GM12878 (cell line): ENCODE measurements around the gene KIAA1671. TPM values are rescaled to one million over a fixed set of nuclear protein-coding genes. Genes with fewer than 3 reads are reported as not detected.

Source experiments
- ATAC-seq: fragments of 200-7000 bp; cut with Tn5 transposase; 3 replicates; pipeline ENCODE4 v1.9.1; 2020; ENCODE audit warnings: mild to moderate bottlenecking, moderate library complexity
- BruUV-seq: library from RNA; stranded (reverse); fragments of 400-500 nt; replicated peaks from 2 replicates; lab custom pipeline; 2021; lab: Mats Ljungman, UMichigan
- CTCF ChIA-PET: fragments of 300-600 bp; sonication (Branson Sonifier 250); formaldehyde crosslinking; extraction: SDS; loops from one replicate; lab custom pipeline; 2021; ENCODE audit warnings: inconsistent platforms; lab: Yijun Ruan, JAX
- POLR2A ChIA-PET: fragments of 350-600 bp; formaldehyde crosslinking; extraction: SDS; loops from one replicate; lab custom pipeline; 2021; ENCODE audit warnings: inconsistent platforms; lab: Charles Lee
- RAD21 ChIA-PET: fragments of 300-600 bp; sonication (Branson Sonifier 250); formaldehyde crosslinking; loops from one replicate; lab custom pipeline; 2023; ENCODE audit warnings: antibody characterized with exemption; ENCODE audit not compliant: unreplicated experiment; lab: Charles Lee
- SMC1A ChIA-PET: fragments of 300-600 bp; sonication (Branson Sonifier 250); formaldehyde crosslinking; loops from one replicate; lab custom pipeline; 2023; ENCODE audit not compliant: unreplicated experiment, uncharacterized antibody; lab: Charles Lee
- DNase-seq: peaks from one replicate; pipeline ENCODE4 v3.0.0-alpha.2; 2011; ENCODE audit warnings: low read depth, low spot score
- FAIRE-seq: peaks from 3 replicates; lab custom pipeline; 2011; peaks lifted over from hg19 to GRCh38; lab: Jason Lieb, UNC
- H2AFZ ChIP-seq: 2 replicates; pipeline ENCODE4 v1.6.0; 2011; ENCODE audit warnings: low read depth, low read length, control low read depth; ENCODE audit not compliant: control insufficient read depth
- H3K27ac ChIP-seq: 2 replicates; pipeline ENCODE4 v1.5.1; 2011; ENCODE audit warnings: control low read depth; ENCODE audit not compliant: control insufficient read depth, insufficient read depth
- H3K27me3 ChIP-seq, 2 experiments: replicated peaks in 1 of 2; 2 replicates each; pipeline versions ENCODE4 v1.6.0 to v1.6.1; 2011; ENCODE audit warnings: low read length in 1 of 2; ENCODE audit not compliant: control insufficient read depth in 2 of 2, insufficient read depth in 2 of 2
- H3K36me3 ChIP-seq, 2 experiments: 2 replicates each; pipeline ENCODE4 v1.5.1; 2011; ENCODE audit warnings: low read length in 1 of 2; ENCODE audit not compliant: control insufficient read depth in 2 of 2, insufficient read depth in 2 of 2
- H3K4me1 ChIP-seq: 2 replicates; pipeline ENCODE4 v1.6.1; 2011; ENCODE audit warnings: mild to moderate bottlenecking, low read length, moderate library complexity, mixed read lengths; ENCODE audit not compliant: control insufficient read depth, insufficient read depth
- H3K4me2 ChIP-seq: 2 replicates; pipeline ENCODE4 v1.6.0; 2011; ENCODE audit warnings: control low read depth; ENCODE audit not compliant: control insufficient read depth, insufficient read depth
- H3K4me3 ChIP-seq: fragments of 200-600 bp; sonication (generic); 2 replicates; pipeline ENCODE4 v1.5.1; 2016
- H3K79me2 ChIP-seq: 2 replicates; pipeline ENCODE4 v1.6.0; 2011; ENCODE audit warnings: low read length; ENCODE audit not compliant: control insufficient read depth, insufficient read depth
- H3K9ac ChIP-seq: 2 replicates; pipeline ENCODE4 v1.8.0; 2011; ENCODE audit warnings: low read length, control low read depth, mixed read lengths; ENCODE audit not compliant: control insufficient read depth, insufficient read depth
- H3K9me3 ChIP-seq: replicated peaks from 3 replicates; pipeline ENCODE4 v1.5.1; 2011; ENCODE audit warnings: mild to moderate bottlenecking, low read length; ENCODE audit not compliant: control insufficient read depth, insufficient read depth
- H4K20me1 ChIP-seq: 2 replicates; pipeline ENCODE4 v1.6.0; 2011; ENCODE audit not compliant: control insufficient read depth, insufficient read depth
- ATF3 ChIP-seq: IDR thresholded peaks from 2 replicates; pipeline ENCODE4 v1.6.1; 2011; ENCODE audit warnings: low read depth, mild to moderate bottlenecking, low read length, moderate library complexity, borderline replicate concordance; ENCODE audit errors: extremely low read depth
- EP300 ChIP-seq, 2 experiments: fragments of 150-350 bp in 1 of 2; IDR thresholded peaks; 2 replicates each; pipeline ENCODE4 v1.6.1; 2011 to 2012; ENCODE audit warnings: low read depth in 2 of 2, low read length in 2 of 2, borderline replicate concordance in 1 of 2, improper control_type of control experiment in 1 of 2, inconsistent platforms in 1 of 2; ENCODE audit not compliant: control insufficient read depth in 1 of 2
- IKZF1 ChIP-seq: fragments of 450-650 bp; conservative IDR thresholded peaks from 2 replicates; pipeline ENCODE4 v1.6.1; 2017; ENCODE audit warnings: antibody characterized with exemption, mild to moderate bottlenecking
- MAX ChIP-seq: IDR thresholded peaks from 2 replicates; pipeline ENCODE4 v1.6.1; 2012; ENCODE audit warnings: low read depth, low read length, improper control_type of control experiment
- MTA2 ChIP-seq: fragments of 450-650 bp; IDR thresholded peaks from 2 replicates; pipeline ENCODE4 v1.6.1; 2016; ENCODE audit warnings: low read depth, mild to moderate bottlenecking, moderate library complexity
- REST ChIP-seq: IDR thresholded peaks from 2 replicates; pipeline ENCODE4 v1.6.1; 2012; ENCODE audit warnings: mild to moderate bottlenecking, low read depth, low read length
- STAT1 ChIP-seq: fragments of 450-650 bp; conservative IDR thresholded peaks from 2 replicates; pipeline ENCODE4 v1.6.1; 2014; ENCODE audit warnings: antibody characterized with exemption, mild to moderate bottlenecking
- TCF12 ChIP-seq: IDR thresholded peaks from 2 replicates; pipeline ENCODE4 v1.6.1; 2011; ENCODE audit warnings: low read depth, mild to moderate bottlenecking, low read length
- USF1 ChIP-seq: IDR thresholded peaks from 2 replicates; pipeline ENCODE4 v1.6.1; 2011; ENCODE audit warnings: borderline replicate concordance, low read depth, mild to moderate bottlenecking, moderate library complexity, mixed read lengths, low read length; ENCODE audit not compliant: insufficient read depth; ENCODE audit errors: extremely low read length
- USF2 ChIP-seq: IDR thresholded peaks from 2 replicates; pipeline ENCODE4 v1.6.1; 2011; ENCODE audit warnings: low read depth, low read length, improper control_type of control experiment, borderline replicate concordance
- ZBTB40 ChIP-seq: fragments of 450-650 bp; IDR thresholded peaks from 2 replicates; pipeline ENCODE4 v1.6.1; 2016; ENCODE audit warnings: mild to moderate bottlenecking, moderate library complexity, borderline replicate concordance
- ZNF622 ChIP-seq: fragments of 450-650 bp; IDR thresholded peaks from 2 replicates; pipeline ENCODE4 v1.6.1; 2017; ENCODE audit warnings: mild to moderate bottlenecking, inconsistent platforms
- ZSCAN29 ChIP-seq: fragments of 450-650 bp; IDR thresholded peaks from 2 replicates; pipeline ENCODE4 v1.6.1; 2017; ENCODE audit warnings: mild to moderate bottlenecking, moderate library complexity
- whole genome bisulfite sequencing: methylation state at CpG from one replicate; pipeline ENCODE4 v1.1.6; 2016; ENCODE audit warnings: low lambda C conversion rate; ENCODE audit not compliant: insufficient replicate concordance, insufficient coverage; ENCODE audit errors: missing lambda C conversion rate; 5-methylcytosine and 5-hydroxymethylcytosine counted together
- in situ Hi-C: fragments of 300-500 bp; cut with MboI; formaldehyde crosslinking; loops from 9 replicates; pipeline ENCODE4 v1.14.3; 2018; ENCODE audit warnings: mixed read lengths
- intact Hi-C: fragments of 100-400 bp; cut with micrococcal nuclease; formaldehyde crosslinking; loops from one replicate; pipeline ENCODE4 v1.14.2; 2022; ENCODE audit not compliant: unreplicated experiment
- polyA plus RNA-seq, 11 experiments: library from polyadenylated mRNA; depleted of rRNA in 4 of 11; unstranded in 6 of 11; stranded (reverse) in 5 of 11; fragments of >200 nt; fragmentation: Nextera tagmentation in 4 of 11; fragmentation: Illumina TruSeq in 1 of 11; extraction: Ambion mirVana in 4 of 11; extraction: Trizol in 1 of 11; gene quantifications; 1 replicate in 1 of 11; 2 replicates in 10 of 11; pipeline versions ENCODE4 v1.2.1 to v1.2.3, GENCODE V29; 2011 to 2016; ENCODE audit warnings: inconsistent platforms in 2 of 11, missing spikeins in 2 of 11, low read depth in 1 of 11
- total RNA-seq, 4 experiments: library from RNA; depleted of rRNA in 3 of 4; stranded (reverse); fragments of >200 nt in 3 of 4; fragmentation: Illumina TruSeq in 1 of 4; extraction: Trizol in 1 of 4; gene quantifications; 2 replicates each; pipeline versions ENCODE4 v1.2.1 to v1.2.3, GENCODE V29; 2013 to 2021

Gene KIAA1671
- total and polyA plus RNA-seq, 10 of the 15 experiments (the other 5 are each of a cell fraction or from before 2014, with no cell fraction given), result 0.05 to 2.7 (median 0.33) TPM

GRCh38 chr22:24945430-24945829, 7.1 kb upstream of the KIAA1671 start:
- no peak for ATAC-seq
- 48% methylated on average over 4 of the region's 4 CpGs for WGBS
- Histone ChIP-seq H3K9ac (no peak overlapping the region), H3K9me3 (no peaks in the 10 kb centered on the region), H3K4me2 (no peak overlapping the region), H2AFZ (no peak overlapping the region), H3K4me3 (no peak overlapping the region), H3K27ac (no peak overlapping the region), H3K79me2 (no peaks in the 10 kb centered on the region), H4K20me1 (no peaks in the 10 kb centered on the region), H3K27me3 (no peaks in the 10 kb centered on the region; a peak in 1 of 4 replicates), H3K36me3 (no peaks in the 10 kb centered on the region), H3K4me1 (no peaks in the 10 kb centered on the region)
- ChIA-PET CTCF (interaction anchor here (1.1 kb wide), 2 partner anchors 102 to 103 kb away, joined by 3 to 4 read pairs; no protein-coding TSS in a partner anchor), RAD21 (no interaction called here), SMC1A (no interaction called here), POLR2A (no interaction called here)
- no peak for FAIRE-seq
- intact Hi-C loops (no loop called here), in situ Hi-C loops (loop anchor here (5.0 kb wide), 1 partner anchor 112 kb away; no protein-coding TSS in a partner anchor)
- DNase-seq, result no peak
- no TSS peak for BruUV-seq
- TF ChIP-seq USF2 (no peak), ZSCAN29 (no peak), ZBTB40 (no peak), STAT1 (no peak), ZNF622 (no peak), EP300 (IDR thresholded peaks at IDR 0.05; ENCODE audit: borderline replicate concordance in 1 of 2, control insufficient read depth in 1 of 2, low read depth in 2 of 2, low read length in 2 of 2) (no peak), USF1 (no peak), REST (no peak), ATF3 (no peak), IKZF1 (no peak), MAX (no peak), MTA2 (no peak), TCF12 (no peak)
